PC-9 (cell line): ENCODE data around the gene PCDHGA5. TPM values are rescaled to one million over a fixed set of nuclear protein-coding genes. Genes with fewer than 3 reads are reported as not detected.

ENCODE experiments used
- BruUV-seq: library from RNA; stranded (reverse); fragments of 400-500 nt; replicated peaks from 2 replicates; lab custom pipeline; 2021; lab: Mats Ljungman, UMichigan
- CTCF ChIA-PET: fragments of 300-600 bp; sonication (Branson Sonifier 250); formaldehyde crosslinking; loops from one replicate; lab custom pipeline; 2022; ENCODE audit warnings: antibody characterized with exemption; lab: Charles Lee
- POLR2A ChIA-PET: fragments of 300-600 bp; sonication (Branson Sonifier 250); formaldehyde crosslinking; loops from one replicate; lab custom pipeline; 2022; ENCODE audit warnings: antibody characterized with exemption; ENCODE audit not compliant: unreplicated experiment; lab: Charles Lee
- DNase-seq, 2 experiments: peaks; one replicate each; pipeline versions ENCODE4 v3.0.0 to v3.0.0-alpha.2; 2015 to 2022; ENCODE audit warnings: mixed read lengths in 1 of 2
- H2AFZ ChIP-seq: fragments of 200-600 bp; sonication (generic); 2 replicates; pipeline ENCODE4 v1.8.1; 2017; ENCODE audit warnings: antibody characterized with exemption
- H3F3A ChIP-seq: fragments of 200-600 bp; sonication (generic); 2 replicates; pipeline ENCODE4 v1.8.1; 2017; ENCODE audit warnings: antibody characterized with exemption, mild to moderate bottlenecking, low read depth; ENCODE audit not compliant: insufficient read depth
- H3K27ac ChIP-seq: fragments of 200-600 bp; sonication (generic); 2 replicates; pipeline ENCODE4 v1.6.1; 2016; ENCODE audit warnings: mixed run types
- H3K27me3 ChIP-seq: fragments of 200-600 bp; sonication (generic); 2 replicates; pipeline ENCODE4 v1.6.1; 2016; ENCODE audit warnings: low read depth, mixed run types; ENCODE audit not compliant: insufficient read depth
- H3K36me3 ChIP-seq: fragments of 200-600 bp; sonication (generic); 2 replicates; pipeline ENCODE4 v1.6.1; 2016; ENCODE audit warnings: low read depth, mixed run types
- H3K4me1 ChIP-seq: fragments of 200-600 bp; sonication (generic); replicated peaks from 2 replicates; pipeline ENCODE4 v1.6.1; 2016; ENCODE audit warnings: mixed run types; ENCODE audit not compliant: insufficient read depth
- H3K4me2 ChIP-seq: fragments of 200-600 bp; sonication (generic); 2 replicates; pipeline ENCODE4 v1.6.1; 2017; ENCODE audit warnings: mixed run types
- H3K4me3 ChIP-seq: fragments of 200-600 bp; sonication (generic); 2 replicates; pipeline ENCODE4 v1.6.1; 2016; ENCODE audit warnings: mixed run types
- H3K79me2 ChIP-seq: fragments of 200-600 bp; sonication (generic); 2 replicates; pipeline ENCODE4 v1.6.1; 2017; ENCODE audit warnings: low read depth, mixed run types
- H3K9me2 ChIP-seq: fragments of 200-600 bp; sonication (generic); 2 replicates; pipeline ENCODE4 v1.8.1; 2017; ENCODE audit warnings: mild to moderate bottlenecking; ENCODE audit not compliant: insufficient read depth
- H3K9me3 ChIP-seq: fragments of 200-600 bp; sonication (generic); 2 replicates; pipeline ENCODE4 v1.8.1; 2016; ENCODE audit warnings: low read depth; ENCODE audit not compliant: insufficient read depth
- H4K20me1 ChIP-seq: fragments of 200-600 bp; sonication (generic); 2 replicates; pipeline ENCODE4 v1.8.1; 2017; ENCODE audit not compliant: insufficient read depth
- CTCF ChIP-seq: fragments of 200-600 bp; sonication (generic); conservative IDR thresholded peaks from 2 replicates; pipeline ENCODE4 v1.6.1; 2017; ENCODE audit warnings: mixed run types, antibody characterized with exemption, mild to moderate bottlenecking, moderate library complexity
- EZH2 ChIP-seq: fragments of 200-600 bp; sonication (generic); IDR thresholded peaks from 2 replicates; pipeline ENCODE4 v1.8.0; 2017; ENCODE audit warnings: antibody characterized with exemption, low read depth
- intact Hi-C: fragments of 100-400 bp; cut with micrococcal nuclease; formaldehyde crosslinking; loops from one replicate; pipeline ENCODE4 v1.10.0; 2022; ENCODE audit not compliant: unreplicated experiment
- total RNA-seq: library from RNA; stranded (reverse); gene quantifications from 2 replicates; pipeline ENCODE4 v1.2.3, GENCODE V29; 2021

Gene PCDHGA5
- total RNA-seq, 1 experiment from 2014 or later: 0.13 TPM

GRCh38 chr5:141382469-141383294 lies 18.7 kb downstream of the PCDHGA5 start, which contains the start of gene PCDHGA7:
TSS of gene PCDHGA7 (plus strand) at chr5:141382742. CDS start at chr5:141382900, 158 bp downstream.
- intact Hi-C loops: no loop called here
- POLR2A ChIA-PET: no interaction called here

GRCh38 chr5:141383345-141383744 lies 19.4 kb downstream of the PCDHGA5 start:
- Histone ChIP-seq H3K27me3 (peaks cover 51% of the 10 kb centered on the region), H3K9me3 (no peaks in the 10 kb centered on the region), H3K36me3 (no peaks in the 10 kb centered on the region), H3K9me2 (no peaks in the 10 kb centered on the region), H3K4me3 (no peak overlapping the region), H2AFZ (no peak overlapping the region), H3K79me2 (no peaks in the 10 kb centered on the region), H3K4me2 (no peak overlapping the region), H3K27ac (no peak overlapping the region), H3F3A (no peaks in the 10 kb centered on the region), H4K20me1 (no peaks in the 10 kb centered on the region), H3K4me1 (no peaks in the 10 kb centered on the region)
- TF ChIP-seq EZH2 (no peak), CTCF (no peak)
- DNase-seq: no peak
- intact Hi-C loops: no loop called here
- ChIA-PET POLR2A (interaction anchor here (0.6 kb wide), 1 partner anchor 135 kb away, joined by 3 read pairs; no protein-coding TSS in a partner anchor), CTCF (no interaction called here)
- BruUV-seq: no TSS peak

More at GRCh38 chr5:141382469-141383294, 18.7 kb downstream of the PCDHGA5 start, which contains the start of gene PCDHGA7:
- Histone ChIP-seq H3K9me3 (no peaks in the 10 kb centered on the region), H3K9me2 (no peaks in the 10 kb centered on the region), H3K27me3 (peaks cover 49% of the 10 kb centered on the region), H3K79me2 (no peaks in the 10 kb centered on the region), H3K27ac (no peak within 1 kb of the TSS), H3F3A (no peaks in the 10 kb centered on the region), H4K20me1 (no peaks in the 10 kb centered on the region), H3K36me3 (no peaks in the 10 kb centered on the region), H3K4me3 (no peak within 1 kb of the TSS), H3K4me1 (no peaks in the 10 kb centered on the region), H2AFZ (no peak within 1 kb of the TSS), H3K4me2 (no peak within 1 kb of the TSS)
- no peak for TF ChIP-seq CTCF
- TF ChIP-seq EZH2: no peak
- DNase-seq: no peak
- BruUV-seq: no TSS peak
- CTCF ChIA-PET: no interaction called here

GRCh38 chr5:141384471-141385267 lies 20.7 kb downstream of the PCDHGA5 start:
- no peak overlapping the region for H3K27ac ChIP-seq
- DNase-seq: no peak
- no peaks in the 10 kb centered on the region for H4K20me1 ChIP-seq
- peaks cover 54% of the 10 kb centered on the region for H3K27me3 ChIP-seq
- no TSS peak for BruUV-seq
- H3K4me3 ChIP-seq: no peak overlapping the region
- H3K9me2 ChIP-seq: no peaks in the 10 kb centered on the region
- no peaks in the 10 kb centered on the region for H3F3A ChIP-seq
- intact Hi-C loops: no loop called here
- POLR2A ChIA-PET: no interaction called here
- CTCF ChIA-PET: no interaction called here
- no peak overlapping the region for H3K4me2 ChIP-seq
- TF ChIP-seq CTCF (no peak), EZH2 (no peak)
- H3K79me2 ChIP-seq: no peaks in the 10 kb centered on the region
- H3K36me3 ChIP-seq: no peaks in the 10 kb centered on the region
- no peaks in the 10 kb centered on the region for H3K9me3 ChIP-seq
- H2AFZ ChIP-seq: no peak overlapping the region; the same call in 1 of the 2 replicates
- no peaks in the 10 kb centered on the region for H3K4me1 ChIP-seq
